Endothelial cell of umbilical vein (primary cell): Measurements from ENCODE around the gene FAM114A2. TPM values are rescaled to one million over a fixed set of nuclear protein-coding genes. Genes with fewer than 3 reads are reported as not detected.

Experiments used
- BruUV-seq: library from RNA; stranded (reverse); fragments of 400-500 nt; replicated peaks from 2 replicates; lab custom pipeline; 2021; lab: Mats Ljungman, UMichigan
- CTCF ChIA-PET: fragments of 300-600, 350-600 bp; sonication (Branson Sonifier 250); formaldehyde crosslinking; loops from one replicate; lab custom pipeline; 2021; ENCODE audit warnings: antibody characterized with exemption, inconsistent platforms; lab: Charles Lee
- POLR2A ChIA-PET: fragments of 300-600, 350-600 bp; sonication (Branson Sonifier 250); formaldehyde crosslinking; loops from one replicate; lab custom pipeline; 2021; ENCODE audit warnings: antibody characterized with exemption, inconsistent platforms; lab: Charles Lee
- DNase-seq: peaks from one replicate; pipeline ENCODE4 v3.0.0-alpha.2; 2011; ENCODE audit warnings: low read depth, low spot score
- FAIRE-seq: peaks from 2 replicates; lab custom pipeline; 2011; peaks lifted over from hg19 to GRCh38; lab: Jason Lieb, UNC
- H2AFZ ChIP-seq: 2 replicates; pipeline ENCODE4 v1.6.0; 2012; ENCODE audit warnings: low read depth, low read length, control low read depth, inconsistent platforms
- H3K27ac ChIP-seq: 2 replicates; pipeline ENCODE4 v1.5.1; 2011; ENCODE audit warnings: low read depth, mild to moderate bottlenecking, control low read depth, low read length, moderate library complexity; ENCODE audit not compliant: insufficient read depth
- H3K27me3 ChIP-seq, 2 experiments: 2 replicates each; pipeline versions ENCODE4 v1.6.0 to v1.6.1; 2011; ENCODE audit warnings: low read length in 2 of 2, mixed read lengths in 1 of 2; ENCODE audit not compliant: control insufficient read depth in 2 of 2, insufficient read depth in 2 of 2
- H3K36me3 ChIP-seq, 2 experiments: 2 replicates in 1 of 2; 3 replicates in 1 of 2; pipeline ENCODE4 v1.5.1; 2011; ENCODE audit warnings: low read length in 2 of 2, mild to moderate bottlenecking in 1 of 2, moderate library complexity in 1 of 2; ENCODE audit not compliant: control insufficient read depth in 2 of 2, insufficient read depth in 2 of 2; ENCODE audit errors: extremely low read depth in 1 of 2
- H3K4me1 ChIP-seq: 3 replicates; pipeline ENCODE4 v1.5.1; 2011; ENCODE audit warnings: mild to moderate bottlenecking, low read length; ENCODE audit not compliant: control insufficient read depth, insufficient read depth; ENCODE audit errors: extremely low read depth
- H3K4me2 ChIP-seq: 2 replicates; pipeline ENCODE4 v1.6.1; 2011; ENCODE audit warnings: low read length, control low read depth, mixed read lengths; ENCODE audit not compliant: insufficient read depth
- H3K4me3 ChIP-seq, 3 experiments: fragments of 200-600 bp in 1 of 3; sonication (generic), shearing (Covaris generic) in 1 of 3; replicated peaks in 1 of 3; 2 replicates each; pipeline ENCODE4 v1.5.1; 2011 to 2016; ENCODE audit warnings: control low read depth in 3 of 3, low read length in 3 of 3, mild to moderate bottlenecking in 2 of 3, inconsistent platforms in 1 of 3, low read depth in 1 of 3, moderate library complexity in 1 of 3; ENCODE audit not compliant: insufficient read depth in 1 of 3
- H3K79me2 ChIP-seq: 2 replicates; pipeline ENCODE4 v1.6.0; 2012; ENCODE audit warnings: low read length, inconsistent platforms; ENCODE audit not compliant: control insufficient read depth, insufficient read depth
- H3K9ac ChIP-seq: replicated peaks from 2 replicates; pipeline ENCODE3; 2011; ENCODE audit warnings: low read length, control low read depth; ENCODE audit not compliant: insufficient read depth; ENCODE audit errors: extremely low read depth
- H3K9me1 ChIP-seq: replicated peaks from 3 replicates; pipeline ENCODE4 v1.6.0; 2011; ENCODE audit warnings: mild to moderate bottlenecking, low read length; ENCODE audit not compliant: control insufficient read depth, insufficient read depth; ENCODE audit errors: extremely low read depth
- H3K9me3 ChIP-seq: replicated peaks from 2 replicates; pipeline ENCODE4 v1.5.1; 2012; ENCODE audit warnings: low read length, inconsistent platforms; ENCODE audit not compliant: control insufficient read depth, insufficient read depth
- H4K20me1 ChIP-seq: replicated peaks from 2 replicates; pipeline ENCODE3; 2011; ENCODE audit warnings: mild to moderate bottlenecking, low read length; ENCODE audit not compliant: control insufficient read depth, insufficient read depth; ENCODE audit errors: extremely low read depth
- CTCF ChIP-seq, 2 donors: IDR thresholded peaks; 1 replicate in 1 of 2; 2 replicates in 1 of 2; pipeline ENCODE4 v1.5.1; 2011; ENCODE audit warnings: low read length in 2 of 2, mild to moderate bottlenecking in 2 of 2, moderate library complexity in 2 of 2, control low read depth in 1 of 2, inconsistent platforms in 1 of 2, low read depth in 1 of 2; ENCODE audit not compliant: insufficient read depth in 1 of 2; ENCODE audit errors: extremely low read depth in 1 of 2
- EZH2 ChIP-seq: IDR thresholded peaks from 2 replicates; pipeline ENCODE4 v1.6.1; 2012; ENCODE audit warnings: borderline replicate concordance, low read depth, mild to moderate bottlenecking, moderate library complexity, low read length, inconsistent platforms; ENCODE audit not compliant: severe bottlenecking
- FOS ChIP-seq: IDR thresholded peaks from 2 replicates; pipeline ENCODE4 v1.6.1; 2011; ENCODE audit warnings: mild to moderate bottlenecking, low read length, moderate library complexity, borderline replicate concordance; ENCODE audit not compliant: insufficient read depth
- GATA2 ChIP-seq: IDR thresholded peaks from 2 replicates; pipeline ENCODE4 v1.7.0; 2011; ENCODE audit warnings: low read depth, mild to moderate bottlenecking, moderate library complexity, mixed read lengths, low read length; ENCODE audit not compliant: insufficient read length, insufficient read depth
- JUN ChIP-seq: IDR thresholded peaks from 2 replicates; pipeline ENCODE4 v1.6.1; 2011; ENCODE audit warnings: borderline replicate concordance, low read depth; ENCODE audit not compliant: insufficient read length, insufficient read depth
- MAX ChIP-seq: IDR thresholded peaks from 2 replicates; pipeline ENCODE4 v1.6.1; 2011; ENCODE audit not compliant: insufficient read depth, insufficient read length
- MYC ChIP-seq: IDR thresholded peaks from one replicate; pipeline ENCODE4 v1.6.1; 2011; ENCODE audit warnings: mild to moderate bottlenecking, low read depth, low read length
- POLR2A ChIP-seq: IDR thresholded peaks from 2 replicates; pipeline ENCODE4 v1.6.1; 2012; ENCODE audit warnings: low read depth, mild to moderate bottlenecking, control low read depth, low read length
- POLR2AphosphoS5 ChIP-seq: IDR thresholded peaks from 2 replicates; pipeline ENCODE4 v1.6.1; 2012; ENCODE audit warnings: low read depth, mild to moderate bottlenecking, control low read depth, low read length, moderate library complexity; ENCODE audit not compliant: insufficient read depth
- dilution Hi-C: fragments of 300-500 bp; cut with MboI; formaldehyde crosslinking; loops from one replicate; pipeline ENCODE4 v1.15.0; 2019; ENCODE audit warnings: low sequenced_read_pairs; ENCODE audit not compliant: extremely low pct_ligation_motif_present
- intact Hi-C: fragments of 100-400 bp; cut with micrococcal nuclease; formaldehyde crosslinking; loops from one replicate; pipeline ENCODE4 v1.10.0; 2022
- polyA plus RNA-seq, 4 experiments: library from polyadenylated mRNA; depleted of rRNA in 3 of 4; stranded (reverse) in 3 of 4; unstranded in 1 of 4; fragments of >200 nt; gene quantifications; 2 replicates each; pipeline versions ENCODE4 v1.2.1 to v1.2.3, GENCODE V29; 2011 to 2012; ENCODE audit warnings: missing spikeins in 1 of 4
- total RNA-seq: library from RNA; stranded (reverse); gene quantifications from 2 replicates; pipeline ENCODE4 v1.2.3, GENCODE V29; 2021

Gene FAM114A2
- total and polyA plus RNA-seq, 2 donors (not counting 3 experiments of a cell fraction or from before 2014, with no cell fraction given): 9.6 to 31.3 TPM

DNA sequence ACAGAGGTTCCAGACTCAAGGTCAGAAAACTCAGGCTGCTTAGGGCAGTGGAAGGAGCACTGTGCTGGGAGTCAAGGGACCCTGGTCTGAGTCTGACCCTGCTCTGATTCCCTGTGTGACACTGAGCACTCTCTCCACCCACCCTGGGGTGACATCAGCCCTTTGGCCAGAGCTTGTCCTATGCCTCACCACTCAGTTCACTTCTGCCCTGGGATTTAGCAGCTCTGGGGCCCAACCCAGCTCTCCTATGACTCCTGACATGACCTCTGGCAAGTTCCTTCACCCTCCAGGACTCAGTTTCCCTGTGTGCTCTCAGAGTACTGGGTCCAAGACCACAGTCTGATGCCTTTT is 63.9 kb downstream of the FAM114A2 start:
- intact Hi-C loops: loop anchor here (1.0 to 2.0 kb wide), 7 partner anchors 64 to 666 kb away; partner anchors contain the start of genes FAM114A2 and MFAP3
- no peak overlapping the region for H3K9ac ChIP-seq
- no peak overlapping the region for H3K4me3 ChIP-seq
- no peak overlapping the region for H2AFZ ChIP-seq
- H3K9me3 ChIP-seq: no peaks in the 10 kb centered on the region
- ChIA-PET CTCF (interaction anchor here (0.8 to 4.1 kb wide), 45 partner anchors 9 to 676 kb away, joined by 3 to 102 read pairs (median 5); partner anchors contain the start of genes FAM114A2 and MFAP3), POLR2A (no interaction called here)
- dilution Hi-C loops: no loop called here
- FAIRE-seq (no peak), DNase-seq (no peak)
- H4K20me1 ChIP-seq: peaks cover 2% of the 10 kb centered on the region
- TF ChIP-seq CTCF (IDR thresholded peaks at IDR 0.05; ENCODE audit: extremely low read depth in 1 of 2, insufficient read depth in 1 of 2, low read depth in 1 of 2, low read length in 2 of 2): no peak
- TF ChIP-seq MYC: no peak
- no peak for TF ChIP-seq JUN
- TF ChIP-seq MAX: no peak
- no peak for TF ChIP-seq FOS
- no peak for TF ChIP-seq POLR2AphosphoS5
- TF ChIP-seq GATA2: no peak
- TF ChIP-seq POLR2A: no peak
- no peak for TF ChIP-seq EZH2
- no peak overlapping the region for H3K4me2 ChIP-seq
- no peaks in the 10 kb centered on the region for H3K4me1 ChIP-seq
- H3K9me1 ChIP-seq: no peaks in the 10 kb centered on the region
- H3K27me3 ChIP-seq: peaks cover 5 to 15% of the 10 kb centered on the region in 2 experiments
- no peaks in the 10 kb centered on the region for H3K36me3 ChIP-seq
- BruUV-seq: no TSS peak
- no peak overlapping the region for H3K27ac ChIP-seq
- no peaks in the 10 kb centered on the region for H3K79me2 ChIP-seq
